HuH-7 (cell line): ENCODE results near the gene UBB.
"Not testable (repeated sequence)": the region's sequence is repeated elsewhere in the genome, so short reads cannot be mapped to it uniquely, and the experiment has no call there.

Source experiments
- DNase-seq: peaks from one replicate; pipeline ENCODE4 v3.0.0; 2011; ENCODE audit warnings: low spot score

Gene UBB

GRCh38 chr17:16377941-16378341 lies 3.0 kb upstream of the UBB start:
- DNase-seq, result no peak

DNA sequence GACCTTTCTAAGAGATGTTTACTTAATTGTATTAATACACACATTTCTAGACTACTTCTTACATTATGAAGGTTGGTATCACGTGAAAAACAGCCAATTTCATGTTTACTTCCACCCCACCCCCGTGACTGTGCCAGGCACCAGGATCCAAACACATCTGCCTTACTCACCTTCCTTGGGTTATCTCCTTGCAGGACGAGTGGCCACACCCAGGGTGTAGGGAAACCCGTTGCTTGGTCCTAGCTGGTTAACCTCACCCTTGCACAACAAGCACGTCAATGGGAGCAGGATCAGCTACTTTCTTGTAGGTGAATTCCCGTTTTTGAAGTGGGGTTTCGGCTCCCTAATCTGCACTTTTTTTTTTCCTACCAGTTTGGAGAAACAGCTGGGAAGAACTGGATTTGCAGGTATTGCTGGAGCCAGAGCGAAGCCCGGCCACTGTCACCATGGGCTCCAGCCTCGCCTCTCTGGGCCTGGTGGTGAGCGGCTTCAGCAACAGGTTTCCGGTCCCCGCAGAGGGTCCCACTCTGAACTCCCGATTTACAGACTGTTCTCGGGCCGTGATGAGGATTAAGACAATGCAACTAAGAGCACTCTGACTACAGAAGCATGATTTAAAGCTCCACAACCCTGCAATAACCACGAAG lies 2.1 kb upstream of the UBB start:
- DNase-seq, result no peak

GRCh38 chr17:16379654-16380053 lies 1.2 kb upstream of the UBB start:
- DNase-seq, result no peak

- DNase-seq, result no peak
These were observed 567 bp downstream of the UBB start for GRCh38 chr17:16381496-16381820.

GRCh38 chr17:16383216-16383615 lies 2.3 kb downstream of the UBB start:
- no peak for DNase-seq

DNA sequence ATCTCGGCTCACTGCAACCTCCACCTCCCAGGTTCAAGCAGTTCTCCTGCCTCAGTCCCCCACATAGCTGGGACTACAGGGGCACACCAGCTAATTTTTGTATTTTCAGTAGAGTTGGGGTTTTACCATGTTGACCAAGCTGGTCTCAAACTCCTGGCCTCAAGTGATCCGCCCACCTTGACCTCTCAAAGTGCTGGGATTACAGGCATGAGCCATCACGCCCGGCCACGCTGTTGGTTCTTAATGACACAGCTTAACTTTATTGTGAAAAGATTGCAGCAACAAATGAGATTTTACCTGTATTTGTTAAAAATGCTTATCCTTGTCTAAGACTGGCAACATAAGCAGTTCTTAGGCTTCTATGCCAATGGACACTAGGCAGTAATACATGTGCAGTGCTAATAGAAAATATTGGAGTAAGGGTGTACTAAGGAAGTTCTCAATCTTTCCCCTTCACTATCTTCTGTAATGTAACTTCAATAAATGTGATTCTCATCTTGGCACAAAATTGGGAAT lies 2.9 kb downstream of the UBB start:
- DNase-seq, result no peak

DNA sequence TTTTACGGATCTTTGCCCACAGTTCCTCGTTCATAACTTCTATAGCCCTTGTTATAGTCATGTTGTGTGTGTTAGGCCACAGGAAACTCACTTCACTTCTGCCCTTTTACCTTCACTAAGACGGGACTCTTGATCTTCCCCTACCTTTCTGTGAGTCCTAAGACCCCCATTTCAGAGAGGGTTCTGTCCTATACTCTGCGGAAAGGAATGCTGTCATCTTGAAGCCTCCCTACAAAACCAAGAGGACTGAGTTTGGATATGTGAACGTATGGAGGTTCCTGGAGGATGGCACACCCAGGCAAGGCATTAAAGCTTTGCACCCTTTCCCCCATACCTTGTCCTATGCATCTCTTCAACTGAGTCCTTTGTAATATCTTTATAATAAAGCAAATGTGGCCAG lies 3.7 kb downstream of the UBB start:
- DNase-seq, result no peak

DNA sequence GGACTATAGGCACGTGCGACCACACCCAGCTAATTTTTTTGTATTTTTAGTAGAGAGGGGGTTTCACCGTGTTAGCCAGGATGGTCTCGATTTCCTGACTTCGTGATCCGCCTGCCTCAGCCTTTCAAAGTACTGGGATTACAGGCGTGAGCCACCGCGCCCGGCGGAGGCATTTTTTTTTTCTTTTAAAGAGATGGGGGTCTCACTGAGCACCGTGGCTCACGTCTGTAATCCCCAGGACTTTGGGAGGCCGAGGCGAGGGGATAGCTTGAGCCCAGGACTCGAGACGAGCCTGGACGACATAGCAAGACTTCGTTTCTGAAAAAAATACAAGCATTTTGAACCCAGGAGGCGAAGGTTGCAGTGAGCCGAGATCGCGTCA lies 5.2 kb downstream of the UBB start:
- DNase-seq, result not testable (repeated sequence)

- no peak for DNase-seq
These were observed 10.6 kb downstream of the UBB start for GRCh38 chr17:16391451-16391850.

DNA sequence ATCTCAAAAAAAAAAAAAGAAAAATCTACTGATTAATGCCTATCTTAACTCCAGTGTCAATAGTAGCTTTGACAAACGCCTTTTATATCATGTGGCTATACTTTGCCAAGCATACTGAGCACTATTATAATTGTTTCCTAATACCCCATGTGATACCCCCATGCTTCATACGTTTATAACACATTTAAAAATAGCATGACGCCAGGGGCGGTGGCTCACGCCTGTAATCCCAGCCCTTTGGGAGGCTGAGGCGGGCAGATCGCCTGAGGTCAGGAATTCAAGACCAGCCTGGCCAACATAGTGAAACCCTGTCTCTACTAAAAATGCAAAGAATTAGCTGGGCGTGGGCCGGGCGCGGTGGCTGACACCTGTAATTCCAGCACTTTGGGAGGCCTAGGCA lies 11.6 kb downstream of the UBB start:
- not testable (repeated sequence) for DNase-seq

DNA sequence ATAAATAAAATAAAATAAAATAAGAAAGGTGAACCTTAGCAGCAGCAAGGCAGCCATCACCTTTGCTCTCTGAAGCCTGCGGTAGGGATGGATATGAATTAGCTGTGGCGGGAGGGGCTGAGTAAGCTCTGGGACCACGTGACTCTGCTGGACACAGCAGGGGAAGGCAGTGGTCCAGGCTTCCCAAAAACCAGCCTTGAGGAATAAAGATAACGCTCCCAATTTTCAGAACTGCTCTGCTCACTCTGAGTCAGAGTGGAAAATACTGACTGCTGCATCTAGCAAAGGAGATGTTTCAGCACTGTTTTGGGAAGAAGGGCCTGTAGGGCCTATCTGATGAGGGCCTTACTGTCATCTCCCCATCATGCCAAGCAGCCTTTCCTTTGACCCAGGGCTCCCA lies 15.0 kb downstream of the UBB start:
- not testable (repeated sequence) for DNase-seq

DNA sequence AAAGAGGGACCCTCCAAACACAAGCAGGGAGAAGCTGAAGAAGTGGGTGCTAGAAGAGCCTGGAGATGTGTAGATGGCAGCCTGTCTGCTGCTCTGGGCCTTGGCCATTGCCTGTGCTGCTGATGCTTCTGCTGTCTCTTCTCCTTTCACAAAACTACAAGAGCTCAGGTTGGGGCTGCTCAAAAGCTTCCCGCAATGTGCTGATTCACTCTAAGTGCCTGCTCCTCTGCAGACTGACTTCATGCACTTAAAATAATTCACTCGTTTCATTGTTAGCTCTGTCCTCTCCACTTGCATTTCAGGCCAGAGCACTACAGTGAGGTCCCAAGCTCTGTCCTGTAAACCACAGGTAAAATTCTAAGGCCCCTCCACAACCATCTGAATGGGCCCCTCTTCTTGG lies 15.8 kb downstream of the UBB start:
- not testable (repeated sequence) for DNase-seq

GRCh38 chr17:16398270-16399267 lies 17.7 kb downstream of the UBB start:
- no peak for DNase-seq

- DNase-seq, result not testable (repeated sequence)
These were observed 23.0 kb downstream of the UBB start for GRCh38 chr17:16403847-16404246.

DNA sequence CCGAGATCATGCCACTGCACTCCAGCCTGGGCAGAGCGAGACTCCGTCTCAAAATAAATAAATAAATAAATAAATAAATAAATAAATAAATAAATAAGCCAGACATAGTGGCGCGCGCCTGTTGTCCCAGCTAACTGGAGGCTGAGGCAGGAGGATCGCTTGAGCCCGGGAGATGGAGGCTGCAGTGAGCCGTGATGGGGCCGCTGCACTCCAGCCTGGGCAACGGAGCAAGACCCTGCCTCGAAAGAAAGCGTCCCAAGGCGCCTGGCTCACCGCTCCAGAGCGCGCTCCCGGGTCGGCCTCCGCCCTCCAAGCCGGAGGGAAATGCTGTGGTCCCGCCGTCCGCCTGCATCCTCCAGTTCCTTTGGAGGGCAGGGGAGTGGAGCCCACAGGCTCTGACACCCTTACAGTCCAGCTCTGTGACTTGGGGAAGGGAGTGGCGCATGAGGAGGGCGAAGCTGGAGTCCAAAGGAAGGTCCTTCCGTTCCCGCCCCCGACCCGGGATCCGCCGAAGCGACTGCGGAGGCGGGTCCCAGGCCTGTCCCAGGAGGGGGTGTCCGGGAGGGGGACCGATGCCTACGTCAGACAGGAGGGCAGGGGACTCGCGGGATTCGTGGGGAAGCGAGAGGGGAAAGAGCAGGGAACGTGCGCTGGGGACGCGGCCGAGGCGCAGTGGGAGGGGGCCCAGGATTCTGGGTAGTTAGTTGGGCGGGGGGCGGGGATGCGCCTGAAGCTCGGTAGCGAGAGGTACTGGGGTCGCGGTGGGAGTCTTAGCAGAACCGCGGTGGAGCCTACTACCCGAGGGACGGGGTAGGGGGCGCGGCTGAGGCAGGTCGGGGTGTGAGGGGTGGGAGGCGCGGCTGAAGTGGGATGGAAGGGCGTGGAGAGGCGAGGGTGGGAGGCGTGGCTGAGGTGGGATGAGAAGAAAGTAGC lies 26.1 kb downstream of the UBB start:
- DNase-seq, result peak; percentile 66

DNA sequence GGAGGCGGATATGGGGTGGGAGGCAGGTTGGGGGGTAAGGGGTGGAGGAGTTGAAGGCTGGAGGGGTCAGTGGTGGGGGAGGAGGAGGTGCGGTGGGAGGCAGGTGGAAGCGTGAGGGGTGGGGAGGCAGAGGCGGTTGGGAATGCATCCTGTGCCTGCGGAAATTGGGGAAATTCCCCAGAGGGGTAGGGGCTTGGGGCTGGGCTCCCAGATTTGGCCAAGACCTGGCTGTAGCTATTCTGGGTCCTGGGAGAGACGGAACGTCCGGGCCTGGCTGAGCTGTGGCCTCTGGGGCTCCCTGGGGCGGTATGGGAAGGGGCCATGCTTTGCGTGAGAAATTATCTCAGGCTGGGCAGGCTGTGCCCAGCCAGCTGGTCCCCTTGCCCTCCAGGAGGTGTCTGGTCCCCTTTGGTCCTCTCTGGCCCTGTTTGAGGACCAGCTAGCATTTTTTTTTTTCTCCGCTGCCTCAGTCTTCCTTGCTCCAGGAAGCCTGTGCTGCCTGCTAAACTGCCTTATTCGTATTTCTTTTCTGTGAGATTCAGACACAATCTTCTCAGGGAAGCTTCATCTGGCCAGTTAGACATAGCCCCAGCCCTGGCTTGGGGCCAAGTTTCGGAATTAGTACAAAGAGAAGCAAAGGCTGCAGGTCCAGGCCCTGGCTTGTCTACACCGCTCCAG lies 27.2 kb downstream of the UBB start:
- no peak for DNase-seq

DNA sequence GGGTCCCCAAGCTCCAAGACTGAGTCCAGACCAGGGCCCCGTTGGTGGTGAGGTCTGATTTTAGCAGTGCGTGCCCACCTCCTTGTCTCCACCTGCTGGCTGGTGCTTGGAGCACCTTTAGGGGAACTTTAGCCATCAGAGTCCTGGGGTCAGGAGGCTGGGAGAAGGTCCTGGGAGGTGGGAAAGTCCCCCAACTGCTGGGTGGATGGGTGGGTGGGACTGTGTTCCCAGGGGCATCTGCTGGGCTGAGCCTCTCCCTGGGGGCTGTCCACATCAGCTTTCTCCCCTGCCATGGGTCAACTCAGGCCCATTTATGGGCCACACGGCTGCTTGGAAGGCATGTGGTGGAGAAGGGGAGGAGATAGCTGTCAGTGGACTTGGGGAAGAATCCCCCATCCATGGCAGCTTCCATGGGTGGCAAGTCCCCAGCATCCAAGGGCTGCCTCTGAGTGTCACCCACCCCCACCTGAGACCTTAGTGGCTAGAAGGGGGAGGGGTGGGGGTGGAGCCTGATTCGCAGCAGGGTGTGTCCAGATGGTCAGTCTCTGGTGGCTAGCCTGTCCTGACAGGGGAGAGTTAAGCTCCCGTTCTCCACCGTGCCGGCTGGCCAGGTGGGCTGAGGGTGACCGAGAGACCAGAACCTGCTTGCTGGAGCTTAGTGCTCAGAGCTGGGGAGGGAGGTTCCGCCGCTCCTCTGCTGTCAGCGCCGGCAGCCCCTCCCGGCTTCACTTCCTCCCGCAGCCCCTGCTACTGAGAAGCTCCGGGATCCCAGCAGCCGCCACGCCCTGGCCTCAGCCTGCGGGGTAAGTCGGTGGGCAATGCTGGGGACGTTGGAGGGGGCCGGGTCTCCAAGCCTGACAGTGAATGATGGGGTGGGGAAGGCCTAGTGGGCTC lies 34.4 kb downstream of the UBB start, which contains the start of gene TRPV2:
Gene TRPV2, plus strand, starts transcription at position 541 of the 894 bp plus-strand sequence. CDS start 2,098 bp downstream, outside the sequence.
- peak; percentile 77 for DNase-seq

GRCh38 chr17:16417399-16417798 lies 36.5 kb downstream of the UBB start:
- DNase-seq, result no peak

- no peak for DNase-seq
These were observed 37.2 kb downstream of the UBB start for GRCh38 chr17:16417896-16418684.

GRCh38 chr17:16418685-16419068 lies 37.8 kb downstream of the UBB start:
- DNase-seq, result no peak
